WTC11 (cell line): ENCODE measurements around the gene DPYSL5. TPM values are rescaled to one million over a fixed set of nuclear protein-coding genes. Genes with fewer than 3 reads are reported as not detected.

Experiments
- ATAC-seq: fragments of 200-7000 bp; cut with Tn5 transposase; 2 replicates; pipeline ENCODE4 v1.10.0; 2021; ENCODE audit warnings: mild to moderate bottlenecking, moderate library complexity
- CTCF ChIA-PET: fragments of 300-600 bp; sonication (Branson Sonifier 250); formaldehyde crosslinking; loops from one replicate; lab custom pipeline; 2021; ENCODE audit warnings: antibody characterized with exemption; lab: Charles Lee
- POLR2A ChIA-PET: fragments of 350-600 bp; sonication (Branson Sonifier 250); formaldehyde crosslinking; loops from one replicate; lab custom pipeline; 2021; ENCODE audit warnings: antibody characterized with exemption; lab: Charles Lee
- DNase-seq: peaks from one replicate; pipeline ENCODE4 v3.0.0; 2021; ENCODE audit warnings: low spot score
- H3K27ac Mint-ChIP-seq: 2 replicates; pipeline ENCODE4 v1.8.0; 2021; ENCODE audit warnings: mixed read lengths
- H3K27me3 Mint-ChIP-seq: 2 replicates; pipeline ENCODE4 v1.8.0; 2021; ENCODE audit warnings: low read depth, mild to moderate bottlenecking, moderate library complexity, mixed read lengths
- H3K36me3 Mint-ChIP-seq: 2 replicates; pipeline ENCODE4 v1.8.0; 2021; ENCODE audit warnings: mixed read lengths
- H3K4me1 Mint-ChIP-seq: 2 replicates; pipeline ENCODE4 v1.8.0; 2022; ENCODE audit warnings: mixed read lengths
- H3K4me3 Mint-ChIP-seq: 2 replicates; pipeline ENCODE4 v1.8.0; 2021; ENCODE audit warnings: mild to moderate bottlenecking, moderate library complexity, mixed read lengths
- H3K9me3 Mint-ChIP-seq: 2 replicates; pipeline ENCODE4 v1.8.0; 2021; ENCODE audit warnings: mixed read lengths
- ARID4B ChIP-seq: sonication (generic); formaldehyde crosslinking; IDR thresholded peaks from 2 replicates; pipeline ENCODE4 v1.8.0; 2023; ENCODE audit warnings: missing genetic modification reagents, mild to moderate bottlenecking, borderline replicate concordance
- CDX4 ChIP-seq: fragments of 250-450 bp; sonication (Bioruptor Pico); IDR thresholded peaks from 2 replicates; pipeline ENCODE4 v1.9.0; 2021; ENCODE audit warnings: moderate library complexity, mild to moderate bottlenecking, inconsistent platforms, borderline replicate concordance
- GTF2I ChIP-seq: fragments of 250-450 bp; sonication (Bioruptor Pico); conservative IDR thresholded peaks from 2 replicates; pipeline ENCODE4 v1.4.0; 2021; ENCODE audit warnings: mild to moderate bottlenecking
- IRF2 ChIP-seq: sonication (generic); formaldehyde crosslinking; IDR thresholded peaks from 2 replicates; pipeline ENCODE4 v1.8.0; 2022; ENCODE audit warnings: low read depth, missing genetic modification reagents, borderline replicate concordance
- RORB ChIP-seq: fragments of 250-450 bp; sonication (Bioruptor Pico); IDR thresholded peaks from 2 replicates; pipeline ENCODE4 v1.9.0; 2021; ENCODE audit warnings: mild to moderate bottlenecking
- TEAD1 ChIP-seq: sonication (generic); formaldehyde crosslinking; IDR thresholded peaks from 2 replicates; pipeline ENCODE4 v1.8.0; 2022; ENCODE audit warnings: mild to moderate bottlenecking, missing genetic modification reagents
- TEAD4 ChIP-seq: sonication (generic); formaldehyde crosslinking; IDR thresholded peaks from 2 replicates; pipeline ENCODE4 v1.8.0; 2022; ENCODE audit warnings: mild to moderate bottlenecking, missing genetic modification reagents
- ZNF317 ChIP-seq: sonication (generic); formaldehyde crosslinking; IDR thresholded peaks from 2 replicates; pipeline ENCODE4 v1.8.1; 2023; ENCODE audit warnings: low read depth, mild to moderate bottlenecking, moderate library complexity, missing genetic modification reagents, borderline replicate concordance
- ZNF423 ChIP-seq: fragments of 250-450 bp; sonication (Bioruptor Pico); IDR thresholded peaks from 2 replicates; pipeline ENCODE4 v2.1.2; 2022; ENCODE audit warnings: mild to moderate bottlenecking, moderate library complexity
- ZNF512 ChIP-seq: sonication (generic); formaldehyde crosslinking; IDR thresholded peaks from 2 replicates; pipeline ENCODE4 v1.8.1; 2022; ENCODE audit warnings: missing genetic modification reagents, borderline replicate concordance
- total RNA-seq: library from RNA; stranded (reverse); gene quantifications from 3 replicates; pipeline ENCODE4 v1.2.3, GENCODE V29; 2021
- TF ChIP-seq, protein P1 (sequence below): fragments of 250-450 bp; sonication (Bioruptor Pico); conservative IDR thresholded peaks from 2 replicates; pipeline ENCODE4 v1.9.0; 2021; ENCODE audit warnings: mild to moderate bottlenecking
- TF ChIP-seq, protein P2 (sequence below): fragments of 250-450 bp; sonication (Bioruptor Pico); IDR thresholded peaks from 2 replicates; pipeline ENCODE4 v1.8.0; 2021; ENCODE audit warnings: mild to moderate bottlenecking
- TF ChIP-seq, protein P3 (sequence below): sonication (generic); formaldehyde crosslinking; IDR thresholded peaks from 2 replicates; pipeline ENCODE4 v1.8.1; 2022; ENCODE audit warnings: low read depth, missing genetic modification reagents, borderline replicate concordance
- TF ChIP-seq, protein P4 (sequence below): sonication (generic); formaldehyde crosslinking; IDR thresholded peaks from 2 replicates; pipeline ENCODE4 v1.8.0; 2022; ENCODE audit warnings: missing genetic modification reagents
- TF ChIP-seq, protein P5 (sequence below): fragments of 200-600 bp; IDR thresholded peaks from 2 replicates; pipeline ENCODE4 v1.8.0; 2022; ENCODE audit warnings: antibody characterized with exemption

Gene DPYSL5
- total RNA-seq, 1 experiment from 2014 or later = 12.1 TPM

DNA sequence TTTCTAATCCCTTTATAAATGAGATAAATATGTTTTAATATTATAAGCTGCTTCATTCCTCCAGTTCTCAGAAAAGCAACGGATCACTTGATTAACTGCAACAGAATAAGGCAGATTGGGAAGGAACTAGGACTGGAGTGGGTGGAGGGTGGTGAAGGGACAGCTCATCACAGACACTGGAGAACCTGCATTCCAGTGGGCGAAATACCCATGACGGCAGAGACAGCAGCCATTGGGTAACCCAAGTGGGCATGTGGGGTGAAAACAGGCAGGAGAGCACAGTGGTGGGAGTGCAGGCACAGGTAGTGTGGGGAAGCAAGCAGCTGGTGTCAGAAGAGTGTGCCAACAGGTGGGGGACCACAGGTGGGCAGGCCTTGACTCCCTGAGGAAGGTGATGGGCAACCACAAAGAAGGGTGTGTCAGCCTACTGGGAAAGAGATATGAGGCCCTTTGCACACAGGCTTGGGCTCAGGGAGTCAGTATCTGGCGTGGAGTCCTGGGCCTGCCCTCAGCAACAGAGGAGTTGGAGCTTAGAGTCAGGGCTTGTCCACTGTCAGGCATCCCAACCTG, 27.2 kb downstream of the DPYSL5 start (continued):
- TF ChIP-seq IRF2 (CRISPR knock-in tag) = no peak
- TF ChIP-seq ZNF317 (CRISPR knock-in tag) = no peak
- no peak for TF ChIP-seq TEAD4 (CRISPR knock-in tag)
- TF ChIP-seq ZNF512 (CRISPR knock-in tag) = no peak
- TF ChIP-seq TEAD1 (CRISPR knock-in tag) = no peak
- TF ChIP-seq ARID4B (CRISPR knock-in tag) = no peak
- TF ChIP-seq, protein P1, sequence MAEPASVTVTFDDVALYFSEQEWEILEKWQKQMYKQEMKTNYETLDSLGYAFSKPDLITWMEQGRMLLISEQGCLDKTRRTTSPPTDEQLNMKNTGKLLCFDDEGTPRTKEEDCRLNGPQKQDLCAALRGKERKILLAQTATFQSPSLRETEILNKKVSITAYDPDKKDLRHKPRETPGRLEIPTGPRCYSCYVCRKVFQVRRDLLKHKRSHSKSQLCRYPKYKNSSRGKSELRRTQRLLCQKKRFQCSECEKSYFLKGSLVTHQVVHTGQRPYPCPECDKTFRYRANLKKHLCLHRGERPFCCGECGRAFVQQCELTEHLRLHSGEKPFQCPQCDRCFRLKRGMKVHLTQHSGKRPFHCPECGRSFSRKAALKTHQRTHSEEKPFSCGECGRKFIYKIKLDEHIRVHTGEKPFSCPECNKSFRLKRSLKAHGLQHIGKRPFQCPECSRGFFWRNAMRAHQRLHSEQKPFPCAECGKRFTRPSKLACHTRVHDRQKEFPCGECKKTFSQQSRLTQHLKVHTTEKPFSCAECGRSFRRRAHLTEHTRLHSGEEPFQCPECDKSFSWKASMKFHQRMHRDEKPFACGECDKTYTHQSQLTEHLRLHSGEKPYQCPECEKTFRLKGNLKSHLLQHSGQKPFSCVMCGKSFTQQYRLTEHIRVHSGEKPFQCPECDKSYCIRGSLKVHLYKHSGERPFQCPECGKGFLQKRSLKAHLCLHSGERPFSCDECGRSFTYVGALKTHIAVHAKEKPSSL (CRISPR knock-in tag) = no peak
- TF ChIP-seq, protein P2, sequence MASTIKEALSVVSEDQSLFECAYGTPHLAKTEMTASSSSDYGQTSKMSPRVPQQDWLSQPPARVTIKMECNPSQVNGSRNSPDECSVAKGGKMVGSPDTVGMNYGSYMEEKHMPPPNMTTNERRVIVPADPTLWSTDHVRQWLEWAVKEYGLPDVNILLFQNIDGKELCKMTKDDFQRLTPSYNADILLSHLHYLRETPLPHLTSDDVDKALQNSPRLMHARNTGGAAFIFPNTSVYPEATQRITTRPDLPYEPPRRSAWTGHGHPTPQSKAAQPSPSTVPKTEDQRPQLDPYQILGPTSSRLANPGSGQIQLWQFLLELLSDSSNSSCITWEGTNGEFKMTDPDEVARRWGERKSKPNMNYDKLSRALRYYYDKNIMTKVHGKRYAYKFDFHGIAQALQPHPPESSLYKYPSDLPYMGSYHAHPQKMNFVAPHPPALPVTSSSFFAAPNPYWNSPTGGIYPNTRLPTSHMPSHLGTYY (CRISPR knock-in tag) = no peak
- TF ChIP-seq, protein P3, sequence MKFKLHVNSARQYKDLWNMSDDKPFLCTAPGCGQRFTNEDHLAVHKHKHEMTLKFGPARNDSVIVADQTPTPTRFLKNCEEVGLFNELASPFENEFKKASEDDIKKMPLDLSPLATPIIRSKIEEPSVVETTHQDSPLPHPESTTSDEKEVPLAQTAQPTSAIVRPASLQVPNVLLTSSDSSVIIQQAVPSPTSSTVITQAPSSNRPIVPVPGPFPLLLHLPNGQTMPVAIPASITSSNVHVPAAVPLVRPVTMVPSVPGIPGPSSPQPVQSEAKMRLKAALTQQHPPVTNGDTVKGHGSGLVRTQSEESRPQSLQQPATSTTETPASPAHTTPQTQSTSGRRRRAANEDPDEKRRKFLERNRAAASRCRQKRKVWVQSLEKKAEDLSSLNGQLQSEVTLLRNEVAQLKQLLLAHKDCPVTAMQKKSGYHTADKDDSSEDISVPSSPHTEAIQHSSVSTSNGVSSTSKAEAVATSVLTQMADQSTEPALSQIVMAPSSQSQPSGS (CRISPR knock-in tag) = no peak
- no peak for TF ChIP-seq CDX4 (CRISPR knock-in tag)

- peaks cover 42% of the 10 kb centered on the region for H3K27me3 Mint-ChIP-seq
- ChIA-PET POLR2A (no interaction called here), CTCF (no interaction called here)
- no peaks in the 10 kb centered on the region for H3K36me3 Mint-ChIP-seq
- H3K4me1 Mint-ChIP-seq = no peaks in the 10 kb centered on the region
- no peak overlapping the region for H3K27ac Mint-ChIP-seq
- ATAC-seq = no peak
- no peak overlapping the region for H3K4me3 Mint-ChIP-seq
- no peak for DNase-seq
- H3K9me3 Mint-ChIP-seq = no peaks in the 10 kb centered on the region
- TF ChIP-seq CDX4 (CRISPR knock-in tag) = no peak
- TF ChIP-seq GTF2I (CRISPR knock-in tag) = no peak
- TF ChIP-seq RORB = no peak
- TF ChIP-seq, protein P4, sequence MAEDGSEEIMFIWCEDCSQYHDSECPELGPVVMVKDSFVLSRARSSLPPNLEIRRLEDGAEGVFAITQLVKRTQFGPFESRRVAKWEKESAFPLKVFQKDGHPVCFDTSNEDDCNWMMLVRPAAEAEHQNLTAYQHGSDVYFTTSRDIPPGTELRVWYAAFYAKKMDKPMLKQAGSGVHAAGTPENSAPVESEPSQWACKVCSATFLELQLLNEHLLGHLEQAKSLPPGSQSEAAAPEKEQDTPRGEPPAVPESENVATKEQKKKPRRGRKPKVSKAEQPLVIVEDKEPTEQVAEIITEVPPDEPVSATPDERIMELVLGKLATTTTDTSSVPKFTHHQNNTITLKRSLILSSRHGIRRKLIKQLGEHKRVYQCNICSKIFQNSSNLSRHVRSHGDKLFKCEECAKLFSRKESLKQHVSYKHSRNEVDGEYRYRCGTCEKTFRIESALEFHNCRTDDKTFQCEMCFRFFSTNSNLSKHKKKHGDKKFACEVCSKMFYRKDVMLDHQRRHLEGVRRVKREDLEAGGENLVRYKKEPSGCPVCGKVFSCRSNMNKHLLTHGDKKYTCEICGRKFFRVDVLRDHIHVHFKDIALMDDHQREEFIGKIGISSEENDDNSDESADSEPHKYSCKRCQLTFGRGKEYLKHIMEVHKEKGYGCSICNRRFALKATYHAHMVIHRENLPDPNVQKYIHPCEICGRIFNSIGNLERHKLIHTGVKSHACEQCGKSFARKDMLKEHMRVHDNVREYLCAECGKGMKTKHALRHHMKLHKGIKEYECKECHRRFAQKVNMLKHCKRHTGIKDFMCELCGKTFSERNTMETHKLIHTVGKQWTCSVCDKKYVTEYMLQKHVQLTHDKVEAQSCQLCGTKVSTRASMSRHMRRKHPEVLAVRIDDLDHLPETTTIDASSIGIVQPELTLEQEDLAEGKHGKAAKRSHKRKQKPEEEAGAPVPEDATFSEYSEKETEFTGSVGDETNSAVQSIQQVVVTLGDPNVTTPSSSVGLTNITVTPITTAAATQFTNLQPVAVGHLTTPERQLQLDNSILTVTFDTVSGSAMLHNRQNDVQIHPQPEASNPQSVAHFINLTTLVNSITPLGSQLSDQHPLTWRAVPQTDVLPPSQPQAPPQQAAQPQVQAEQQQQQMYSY (CRISPR knock-in tag) = no peak
- no peak for TF ChIP-seq ZNF423 (CRISPR knock-in tag)
- TF ChIP-seq, protein P5, sequence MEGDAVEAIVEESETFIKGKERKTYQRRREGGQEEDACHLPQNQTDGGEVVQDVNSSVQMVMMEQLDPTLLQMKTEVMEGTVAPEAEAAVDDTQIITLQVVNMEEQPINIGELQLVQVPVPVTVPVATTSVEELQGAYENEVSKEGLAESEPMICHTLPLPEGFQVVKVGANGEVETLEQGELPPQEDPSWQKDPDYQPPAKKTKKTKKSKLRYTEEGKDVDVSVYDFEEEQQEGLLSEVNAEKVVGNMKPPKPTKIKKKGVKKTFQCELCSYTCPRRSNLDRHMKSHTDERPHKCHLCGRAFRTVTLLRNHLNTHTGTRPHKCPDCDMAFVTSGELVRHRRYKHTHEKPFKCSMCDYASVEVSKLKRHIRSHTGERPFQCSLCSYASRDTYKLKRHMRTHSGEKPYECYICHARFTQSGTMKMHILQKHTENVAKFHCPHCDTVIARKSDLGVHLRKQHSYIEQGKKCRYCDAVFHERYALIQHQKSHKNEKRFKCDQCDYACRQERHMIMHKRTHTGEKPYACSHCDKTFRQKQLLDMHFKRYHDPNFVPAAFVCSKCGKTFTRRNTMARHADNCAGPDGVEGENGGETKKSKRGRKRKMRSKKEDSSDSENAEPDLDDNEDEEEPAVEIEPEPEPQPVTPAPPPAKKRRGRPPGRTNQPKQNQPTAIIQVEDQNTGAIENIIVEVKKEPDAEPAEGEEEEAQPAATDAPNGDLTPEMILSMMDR = no peak
Observed at GRCh38 chr2:26875808-26876207, 27.9 kb downstream of the DPYSL5 start.
